ENCODE measurements around the gene UTS2. TPM values are rescaled to one million over a fixed set of nuclear protein-coding genes. Genes with fewer than 3 reads are reported as not detected.

UTS2 gene
- total and polyA plus RNA-seq, 9 of the 15 experiments (the other 6 are each of a cell fraction or from before 2014, with no cell fraction given) = 0.22 to 0.29 TPM; not detected in 7

- BruUV-seq (replicated peaks) = no TSS peak
- H3K79me2 ChIP-seq (ENCODE audit: control insufficient read depth, insufficient read depth, low read length) = no peaks in the 10 kb centered on the region
- intact Hi-C loops (cut with micrococcal nuclease) = no loop called here
- H3K4me3 ChIP-seq = no peak overlapping the region
- ATAC-seq = no peak
- DNase-seq (ENCODE audit: extremely low read depth in 1 of 4, low spot score in 3 of 4) = no peak
- no peaks in the 10 kb centered on the region for H3K36me3 ChIP-seq (ENCODE audit: control insufficient read depth, insufficient read depth, low read length)
- H3K27ac ChIP-seq (ENCODE audit: extremely low read depth, low read depth, low read length) = no peak overlapping the region
- in situ Hi-C loops (cut with MboI) = no loop called here
- H3K27me3 ChIP-seq (ENCODE audit: control insufficient read depth in 2 of 2, insufficient read depth in 2 of 2, low read length in 2 of 2) = peaks cover 21 to 44% of the 10 kb centered on the region in 2 experiments
- H3K9me3 ChIP-seq (replicated peaks; ENCODE audit: control insufficient read depth, insufficient read depth, low read depth, low read length) = no peaks in the 10 kb centered on the region
- no peak for FAIRE-seq
- no peak overlapping the region for H2AFZ ChIP-seq (ENCODE audit: low read depth, low read length)
- ChIA-PET POLR2A (no interaction called here), CTCF (ENCODE audit: low intra/inter-chr PET ratio) (no interaction called here)
- no peak overlapping the region for H3K4me2 ChIP-seq (ENCODE audit: insufficient read depth, low read length)
- WGBS (ENCODE audit: insufficient coverage, low coverage, missing lambda C conversion rate) = under 1% methylated on average over 9 of the region's 9 CpGs
- H3K9me1 ChIP-seq (ENCODE audit: control insufficient read depth, insufficient read depth, low read length) = no peaks in the 10 kb centered on the region
- no peak overlapping the region for H3K9ac ChIP-seq (ENCODE audit: insufficient read depth in 1 of 2, low read depth in 2 of 2, low read length in 2 of 2)
- H3K4me1 ChIP-seq (replicated peaks in 1 of 2; ENCODE audit: control insufficient read depth in 2 of 2, insufficient read depth in 2 of 2, low read length in 2 of 2) = no peaks in the 10 kb centered on the region; a peak in 1 of 5 replicates
- H4K20me1 ChIP-seq (replicated peaks; ENCODE audit: control insufficient read depth, insufficient read depth, low read length) = no peaks in the 10 kb centered on the region
- TF ChIP-seq MGA (IDR thresholded peaks at IDR 0.05) = no peak
- no peak for TF ChIP-seq ZNF778 (CRISPR knock-in tag; IDR thresholded peaks at IDR 0.05)
- no peak for TF ChIP-seq CGGBP1 (CRISPR knock-in tag; IDR thresholded peaks at IDR 0.05)
- TF ChIP-seq DEAF1 (CRISPR knock-in tag; IDR thresholded peaks at IDR 0.05) = no peak
- TF ChIP-seq TFAP4 (CRISPR knock-in tag; IDR thresholded peaks at IDR 0.05; ENCODE audit: borderline replicate concordance) = no peak
- no peak for TF ChIP-seq TEAD4 (IDR thresholded peaks at IDR 0.05; ENCODE audit: low read length)
- no peak for TF ChIP-seq TEAD4 (CRISPR knock-in tag; IDR thresholded peaks at IDR 0.05; ENCODE audit: borderline replicate concordance)
- no peak for TF ChIP-seq ZFP1 (CRISPR knock-in tag; IDR thresholded peaks at IDR 0.05)
- TF ChIP-seq RBM15 (IDR thresholded peaks at IDR 0.05; ENCODE audit: insufficient read depth, low read length) = no peak
Observed at GRCh38 chr1:7891804-7892203, 38.9 kb upstream of the UTS2 start.

Measured in K562 (cell line).